Fibroblast of the conjunctiva (primary cell): ENCODE data around the gene EXOC3L1.

Source experiments
- DNase-seq: peaks from one replicate; pipeline ENCODE4 v3.0.0-alpha.2; 2010; ENCODE audit warnings: low read depth

EXOC3L1 gene

DNA sequence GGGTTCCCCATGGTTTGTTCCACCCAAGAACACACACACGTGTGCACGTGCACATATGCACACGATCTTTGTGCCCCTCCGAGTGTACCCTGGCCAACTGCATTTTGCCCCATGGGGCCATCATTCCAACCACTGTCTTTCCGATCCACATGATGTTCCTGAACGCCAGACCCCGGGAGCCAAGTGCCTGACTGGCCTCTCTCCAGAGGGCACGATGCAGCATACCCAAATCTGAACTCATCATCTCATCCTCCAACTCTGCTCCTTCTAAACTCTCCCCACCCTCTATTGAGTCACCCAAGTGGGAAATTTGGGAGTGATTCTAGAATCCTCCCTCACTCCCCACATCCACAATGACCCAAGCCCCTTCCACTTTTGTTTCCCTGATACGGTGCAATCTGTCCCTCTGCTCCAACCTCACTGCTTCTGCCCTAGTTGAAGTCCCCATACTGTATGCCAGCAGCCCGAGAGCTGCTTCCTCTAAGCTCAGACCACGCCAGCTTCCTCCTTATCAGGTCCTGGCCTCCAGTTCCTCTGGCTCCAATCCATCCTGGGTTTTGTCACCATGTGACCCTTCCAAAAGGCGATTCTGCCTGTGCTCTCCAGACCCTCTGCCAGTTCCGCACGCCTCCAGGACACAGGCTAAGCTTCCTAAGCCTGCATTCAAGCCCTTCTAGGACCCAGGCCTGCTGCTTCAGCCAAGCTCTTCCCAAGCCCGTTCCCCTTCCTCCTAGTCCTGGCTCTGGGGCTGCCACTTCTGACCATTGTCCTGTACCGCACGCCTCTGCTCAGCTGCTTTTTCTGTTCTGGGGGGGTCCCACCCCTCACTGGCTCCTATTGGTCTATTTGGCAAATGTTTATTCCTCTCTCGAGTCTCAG is 26.9 kb upstream of the EXOC3L1 start:
- DNase-seq = no peak

DNA sequence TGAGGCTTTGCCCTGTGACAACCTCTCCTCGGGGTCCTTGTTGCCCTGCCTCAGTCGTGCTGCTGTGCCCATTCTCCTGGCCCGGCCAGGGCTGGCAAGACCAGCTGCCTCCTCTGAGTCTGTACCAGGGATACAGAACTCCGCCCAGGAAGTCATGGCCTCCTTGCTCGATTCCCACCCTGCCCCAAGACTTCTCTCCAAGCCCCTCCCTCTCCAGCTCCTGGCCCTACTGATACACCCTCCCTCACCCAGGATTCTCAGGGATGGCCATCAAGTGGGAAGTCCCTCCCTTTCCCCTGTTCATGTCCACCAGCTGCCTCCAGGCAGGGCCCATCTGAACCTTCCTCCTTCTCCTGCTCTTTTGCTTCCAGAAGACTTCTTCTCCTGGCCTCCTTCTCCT is 25.8 kb upstream of the EXOC3L1 start:
- DNase-seq = no peak

DNA sequence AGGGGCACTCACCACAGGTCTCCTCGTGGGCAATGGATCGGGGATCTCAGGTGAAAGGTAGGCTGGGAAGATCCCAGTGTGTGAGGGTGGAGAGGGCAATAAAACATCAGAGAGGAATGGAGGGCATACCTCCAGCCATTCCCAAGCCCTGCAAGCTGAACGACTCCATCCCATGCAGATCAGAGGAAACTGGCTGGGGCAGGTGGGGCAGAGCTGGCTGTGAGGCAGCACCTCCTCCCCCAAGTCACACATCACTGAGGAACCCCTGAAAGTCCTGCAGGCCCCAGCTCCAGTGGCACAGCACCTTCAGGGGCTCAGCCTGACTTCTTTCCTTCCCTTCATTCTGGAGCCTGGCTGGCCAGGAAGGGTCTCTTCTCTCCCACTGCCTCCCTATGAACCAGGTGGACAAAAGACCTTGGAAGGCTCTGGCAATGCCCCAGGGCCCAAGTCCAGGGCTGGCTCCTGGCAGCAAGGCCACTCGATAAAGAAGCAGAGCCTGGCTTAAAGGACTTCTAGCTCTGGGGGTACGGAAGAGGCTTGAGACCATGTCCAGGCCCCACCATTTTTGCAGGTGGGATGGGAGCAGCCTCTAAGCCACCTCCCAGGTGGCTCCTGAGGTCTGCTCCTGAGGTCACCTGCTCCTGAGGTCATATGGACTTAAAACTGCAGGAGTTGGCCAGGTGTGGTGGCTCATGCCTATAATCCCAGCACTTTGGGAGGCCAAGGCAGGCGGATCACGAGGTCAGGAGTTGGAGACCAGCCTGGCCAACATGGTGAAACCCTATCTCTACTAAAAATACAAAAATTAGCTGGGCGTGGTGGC is 23.5 kb upstream of the EXOC3L1 start:
- DNase-seq = no peak

GRCh38 chr16:67212766-67213165 is 22.8 kb upstream of the EXOC3L1 start:
- DNase-seq = no peak

DNA sequence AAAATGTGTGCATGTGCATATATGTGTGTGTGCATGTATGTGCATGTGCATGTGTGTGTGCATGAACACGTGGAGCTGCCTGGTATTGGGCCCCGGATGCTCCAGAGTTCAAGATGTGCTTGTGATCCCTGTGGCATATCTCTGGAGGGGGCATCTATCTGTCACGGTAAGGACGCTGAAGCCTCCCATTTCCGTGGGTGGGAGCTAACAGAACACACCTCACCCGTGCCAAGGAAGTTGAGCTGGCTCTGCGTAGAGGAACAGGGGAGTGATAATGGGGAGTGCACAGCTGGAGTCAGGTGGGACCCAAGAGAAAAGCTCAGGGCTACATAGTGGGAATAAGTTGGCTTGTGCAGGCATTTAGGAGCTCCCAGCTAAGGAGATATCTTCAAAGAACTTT is 21.7 kb upstream of the EXOC3L1 start:
- no peak for DNase-seq

DNA sequence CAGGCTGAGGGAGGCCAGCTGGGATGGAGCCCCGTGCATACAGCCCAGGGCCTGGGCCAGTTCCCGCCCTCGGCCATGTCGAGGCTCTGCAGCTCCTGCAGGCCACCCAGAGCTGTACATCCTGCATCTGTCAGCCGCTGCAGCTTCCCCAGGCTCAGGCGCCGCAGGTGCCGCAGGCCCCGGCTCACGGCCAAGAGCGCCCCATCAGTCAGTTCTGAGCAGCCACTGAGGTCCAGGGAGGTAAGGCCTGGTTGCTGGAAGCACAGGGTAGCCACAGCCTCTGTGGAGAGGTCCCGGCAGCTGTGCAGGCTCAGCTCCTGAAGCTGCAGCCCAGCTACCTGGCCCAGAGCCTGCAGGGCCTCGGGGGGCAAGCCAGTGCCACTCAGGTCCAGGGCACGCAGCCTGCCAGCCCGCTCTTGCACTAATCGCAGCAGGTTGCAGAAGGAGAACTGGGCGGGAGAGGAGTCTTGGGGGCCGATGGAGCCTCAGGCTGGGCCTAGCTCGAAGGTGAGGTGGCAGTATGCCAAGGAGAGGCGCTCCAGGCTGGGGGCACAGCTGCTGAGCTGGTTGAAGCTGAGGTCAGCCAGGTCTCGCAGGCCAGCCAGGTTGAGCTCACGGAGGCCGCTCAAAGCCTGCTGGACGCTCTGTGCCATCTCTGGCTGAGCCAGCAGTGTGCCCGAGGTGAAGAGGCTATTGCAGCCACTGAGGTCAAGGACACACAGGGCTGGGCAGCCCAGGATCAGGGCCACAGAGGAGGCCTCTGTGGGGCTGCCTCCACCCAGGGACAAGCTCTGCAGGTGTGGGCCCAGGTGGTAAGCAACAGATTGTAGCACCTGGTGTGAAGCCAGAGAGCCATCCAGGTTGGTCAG is 20.4 kb upstream of the EXOC3L1 start:
- DNase-seq = no peak

DNA sequence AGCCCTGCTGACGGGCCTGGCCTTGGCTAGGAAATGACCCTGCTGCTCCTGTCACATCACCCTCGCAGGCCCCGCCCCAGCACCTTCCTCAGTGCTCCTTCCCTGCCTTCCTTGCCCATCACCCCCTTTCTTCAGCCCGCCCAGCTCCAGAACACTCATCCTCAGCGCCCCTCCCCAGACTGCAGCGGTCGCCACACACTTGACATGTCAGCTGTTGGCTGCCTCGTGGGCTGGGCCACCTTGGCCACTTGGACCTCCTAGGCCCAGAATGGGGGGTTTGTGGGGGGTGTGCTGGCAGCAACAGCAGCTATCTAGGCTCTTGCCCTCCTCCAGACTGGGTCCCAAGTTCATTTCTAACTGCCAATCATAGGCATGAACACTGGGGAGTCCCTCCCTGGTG is 19.6 kb upstream of the EXOC3L1 start:
- no peak for DNase-seq

GRCh38 chr16:67208154-67208896 is 18.4 kb upstream of the EXOC3L1 start:
- DNase-seq = no peak

DNA sequence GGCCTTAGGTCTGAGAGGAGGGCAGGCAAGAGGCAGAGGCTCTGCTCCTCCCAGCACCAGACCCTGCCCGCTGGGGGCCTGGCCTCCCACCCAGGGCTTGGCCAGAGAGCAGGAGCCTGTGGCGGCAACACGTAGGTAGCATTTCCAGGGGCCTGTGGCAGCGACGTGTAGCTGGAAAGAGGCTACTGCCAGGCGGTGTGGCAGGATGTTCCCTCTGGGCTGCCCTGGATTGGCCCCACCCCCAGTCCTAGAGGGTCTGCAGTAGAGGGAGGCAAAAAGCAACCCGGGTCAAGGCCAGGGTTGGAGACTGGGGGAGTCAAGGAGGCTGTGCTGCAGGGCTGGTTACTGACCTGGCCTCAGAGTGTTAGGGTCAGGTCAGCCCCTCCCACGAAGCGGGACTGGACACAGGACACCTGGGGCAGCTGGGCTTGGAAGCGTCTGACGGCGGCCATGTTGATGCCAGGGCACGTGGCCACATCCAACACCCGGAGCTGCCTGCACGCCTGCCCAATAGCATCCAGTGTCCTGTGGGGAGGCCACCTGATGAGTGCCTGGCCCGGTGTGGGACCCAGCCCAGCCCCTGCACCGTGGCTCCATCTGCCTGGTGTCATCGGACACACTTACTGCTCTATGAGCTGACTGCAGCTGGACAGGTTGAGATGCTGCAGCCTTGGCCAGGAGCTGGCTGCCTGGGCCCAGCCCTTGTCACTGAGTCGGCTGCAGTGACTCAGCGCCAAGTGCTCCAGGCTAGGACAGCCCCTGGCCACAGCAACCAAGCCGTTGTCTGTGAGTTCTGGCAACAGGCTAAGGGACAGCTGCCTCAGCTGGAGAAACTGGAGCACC is 17.5 kb upstream of the EXOC3L1 start:
- no peak for DNase-seq

DNA sequence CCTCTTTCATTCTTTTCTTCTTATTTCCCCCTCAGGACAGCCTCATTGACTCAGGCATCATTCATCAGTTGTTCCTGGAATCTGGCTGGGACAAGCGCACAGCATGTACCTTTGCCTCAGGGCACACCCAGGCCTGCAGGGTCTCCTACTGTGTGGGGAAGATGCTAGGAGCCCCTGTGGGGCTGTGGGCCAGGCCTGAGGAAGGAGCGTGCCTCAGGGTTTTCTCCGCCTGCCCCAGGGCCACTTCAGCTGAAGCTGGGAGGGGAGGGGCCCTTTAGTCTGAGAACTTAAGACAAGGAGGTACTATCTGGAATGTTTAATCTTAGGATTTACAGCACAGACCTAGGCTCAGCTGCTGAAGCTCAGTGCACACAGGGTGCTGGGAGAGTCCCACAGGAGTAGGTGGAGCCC is 16.9 kb upstream of the EXOC3L1 start:
- no peak for DNase-seq

DNA sequence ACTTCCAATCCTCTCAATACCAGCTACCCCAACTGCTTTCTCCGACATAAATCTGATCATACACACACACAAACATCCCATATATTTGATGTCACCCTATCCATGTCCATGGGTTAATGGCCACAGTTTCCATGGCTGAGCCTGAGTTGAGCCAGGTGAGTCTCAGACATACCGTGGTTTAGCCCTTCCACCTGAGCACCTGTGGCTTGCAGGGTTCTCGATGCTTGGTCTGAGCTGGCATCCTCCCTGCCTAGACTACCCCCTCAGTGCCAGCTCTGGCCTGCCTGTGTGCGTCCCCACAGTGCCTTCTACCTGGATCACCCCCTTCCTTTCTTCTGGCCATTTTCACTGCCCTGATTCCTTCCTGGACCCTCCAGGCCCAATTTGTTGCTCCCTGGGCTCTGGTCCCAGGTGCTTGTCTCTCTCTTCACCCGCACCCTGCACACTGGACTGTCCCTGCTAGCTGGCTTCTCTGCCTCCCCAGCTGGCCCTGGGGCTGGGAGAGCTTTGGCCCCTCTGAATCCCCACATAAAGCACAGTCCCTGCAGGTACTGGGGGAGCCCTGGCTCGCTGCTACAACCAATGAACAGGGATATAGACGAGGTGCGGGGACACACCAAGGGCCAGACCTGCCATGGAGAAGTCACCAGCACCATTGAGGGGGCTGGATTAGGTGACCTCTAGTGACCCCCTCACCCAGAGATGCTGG is 16.3 kb upstream of the EXOC3L1 start:
- DNase-seq = no peak

- no peak for DNase-seq
These were observed 14.1 kb upstream of the EXOC3L1 start for GRCh38 chr16:67204076-67204475.

DNA sequence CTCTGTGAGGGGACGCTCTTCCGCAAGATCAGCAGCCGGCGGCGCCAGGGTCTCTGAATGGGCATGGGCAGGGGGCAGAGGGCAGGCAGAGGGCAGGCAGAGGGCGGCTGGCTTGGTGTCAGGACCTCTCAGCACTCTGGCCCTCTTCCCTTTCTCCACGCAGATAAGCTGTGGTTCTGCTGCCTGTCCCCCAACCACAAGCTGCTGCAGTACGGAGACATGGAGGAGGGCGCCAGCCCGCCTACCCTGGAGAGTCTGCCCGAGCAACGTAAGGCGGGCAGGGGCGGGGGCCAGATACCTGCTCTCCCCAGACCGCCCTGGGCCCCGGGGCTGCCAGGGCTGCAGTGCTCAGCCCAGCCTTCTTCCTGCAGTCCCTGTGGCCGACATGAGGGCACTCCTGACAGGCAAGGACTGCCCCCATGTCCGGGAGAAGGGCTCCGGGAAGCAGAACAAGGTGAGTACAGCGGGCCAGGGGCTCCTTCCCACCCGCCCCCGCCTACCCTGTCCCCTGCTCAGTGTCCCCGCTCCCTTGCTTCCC is 13.1 kb upstream of the EXOC3L1 start:
- DNase-seq = no peak

GRCh38 chr16:67202426-67202825 is 12.5 kb upstream of the EXOC3L1 start:
- DNase-seq = no peak

DNA sequence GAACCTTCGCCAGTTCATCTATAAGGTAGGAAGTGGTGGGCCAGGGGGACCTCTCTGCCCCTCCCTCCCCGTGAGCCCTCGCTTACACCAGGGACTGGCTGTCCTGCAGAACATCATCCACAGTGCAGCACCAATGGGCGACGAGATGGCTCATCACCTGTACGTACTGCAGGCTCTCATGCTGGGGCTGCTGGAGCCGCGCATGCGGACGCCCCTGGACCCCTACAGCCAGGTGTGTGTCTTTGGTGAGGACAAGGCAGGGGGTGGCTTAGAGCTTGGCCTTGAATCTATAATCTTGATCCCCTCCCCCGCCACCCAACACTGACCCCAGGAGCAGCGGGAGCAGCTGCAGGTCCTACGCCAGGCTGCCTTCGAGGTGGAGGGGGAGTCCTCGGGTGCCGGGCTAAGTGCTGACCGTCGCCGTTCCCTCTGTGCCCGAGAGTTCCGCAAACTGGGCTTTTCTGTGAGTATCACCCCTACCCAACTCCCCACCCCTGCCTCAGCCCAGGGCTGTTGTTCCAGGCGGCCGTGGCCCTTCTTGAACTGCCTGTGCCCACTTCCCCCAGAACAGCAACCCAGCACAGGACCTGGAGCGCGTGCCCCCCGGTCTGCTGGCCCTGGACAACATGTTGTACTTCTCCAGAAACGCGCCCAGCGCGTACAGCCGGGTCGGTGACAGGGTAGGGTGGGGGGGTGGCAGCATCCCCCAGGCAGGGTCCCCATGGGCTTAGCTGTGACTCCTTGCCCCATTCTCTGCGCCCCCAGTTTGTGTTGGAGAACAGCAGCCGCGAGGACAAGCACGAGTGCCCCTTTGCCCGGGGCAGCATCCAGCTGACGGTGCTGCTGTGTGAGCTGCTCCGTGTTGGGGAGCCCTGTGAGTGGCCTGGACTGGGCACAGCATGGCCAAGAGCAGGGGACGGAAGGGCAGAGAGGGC is 11.7 kb upstream of the EXOC3L1 start:
- DNase-seq = no peak

- no peak for DNase-seq
These were observed 10.6 kb upstream of the EXOC3L1 start for GRCh38 chr16:67200491-67200890.

GRCh38 chr16:67199808-67200198 is 9.9 kb upstream of the EXOC3L1 start:
- no peak for DNase-seq

GRCh38 chr16:67199011-67199807 is 9.3 kb upstream of the EXOC3L1 start, which contains the start of gene ELMO3:
ELMO3 (plus strand) TSS chr16:67199131; CDS start chr16:67199327, 196 bp downstream.
- DNase-seq = no peak
